Body of pancreas (tissue), 4 donors: ENCODE data around the gene KRT76. TPM values are rescaled to one million over a fixed set of nuclear protein-coding genes. Genes with fewer than 3 reads are reported as not detected.

Experiments
- ATAC-seq: fragments of 150-250 bp; one replicate; pipeline ENCODE4 v1.9.1; 2016
- DNase-seq, 4 donors: peaks; one replicate each; pipeline ENCODE4 v3.0.0-alpha.2; 2019
- H3K27ac ChIP-seq, 4 donors: fragments of 200-600 bp; sonication (generic); 1 replicate in 3 of 4; 2 replicates in 1 of 4; pipeline versions ENCODE4 v1.5.1 to v1.6.1; 2016 to 2019; ENCODE audit warnings: mild to moderate bottlenecking in 1 of 4, mixed read lengths in 1 of 4, moderate library complexity in 1 of 4
- H3K27me3 ChIP-seq, 2 donors: fragments of 200-600 bp; sonication (generic); one replicate each; pipeline ENCODE4 v1.6.0; 2016; ENCODE audit warnings: mild to moderate bottlenecking in 1 of 2
- H3K36me3 ChIP-seq, 2 donors: fragments of 200-600 bp; sonication (generic); replicated peaks in 1 of 2; 2 replicates each; pipeline ENCODE4 v1.5.1; 2016; ENCODE audit warnings: low read depth in 2 of 2; ENCODE audit not compliant: insufficient read depth in 1 of 2
- H3K4me1 ChIP-seq: fragments of 200-600 bp; sonication (generic); one replicate; pipeline ENCODE4 v1.6.0; 2016
- H3K4me3 ChIP-seq, 2 donors: fragments of 200-600 bp; sonication (generic); 1 replicate in 1 of 2; 2 replicates in 1 of 2; pipeline ENCODE4 v1.5.1; 2016 to 2019
- H3K9me3 ChIP-seq, 3 donors: fragments of 200-600 bp; sonication (generic); 1 replicate in 2 of 3; 2 replicates in 1 of 3; pipeline ENCODE4 v1.5.1; 2016
- CTCF ChIP-seq, 7 experiments: fragments of 450-650 bp in 4 of 7; fragments of 200-600 bp in 3 of 7; sonication (generic) in 3 of 7; IDR thresholded peaks; one replicate each; pipeline ENCODE4 v1.5.1; 2016 to 2019; ENCODE audit warnings: antibody characterized with exemption in 7 of 7
- POLR2A ChIP-seq, 3 donors: fragments of 450-650 bp; IDR thresholded peaks; one replicate each; pipeline ENCODE4 v1.6.1; 2016; ENCODE audit warnings: antibody characterized with exemption in 3 of 3, mild to moderate bottlenecking in 2 of 3
- WGBS, 2 donors: methylation state at CpG; one replicate each; pipeline ENCODE4 v1.1.5; 2017; 5-methylcytosine and 5-hydroxymethylcytosine counted together
- intact Hi-C: fragments of 100-400 bp; cut with DNase I; formaldehyde crosslinking; loops from one replicate; pipeline ENCODE4 v1.15.1; 2023
- total RNA-seq, 2 donors: library from RNA; depleted of rRNA; stranded (reverse); fragments of >200 nt; gene quantifications; one replicate each; pipeline ENCODE4 v1.1.0, GENCODE V29; 2016

KRT76 gene
- total RNA-seq, 2 donors from 2014 or later: not detected

- H3K9me3 ChIP-seq: no peaks in the 10 kb centered on the region
- H3K4me1 ChIP-seq: peaks cover 9% of the 10 kb centered on the region
- TF ChIP-seq CTCF (IDR thresholded peaks at IDR 0.05): no peak
- TF ChIP-seq POLR2A (IDR thresholded peaks at IDR 0.05): no peak
- no peaks in the 10 kb centered on the region for H3K27me3 ChIP-seq
- 75 to 90% methylated on average over 4 of the region's 4 CpGs for WGBS, 2 donors
- H3K4me3 ChIP-seq: no peak overlapping the region
- ATAC-seq (no peak), DNase-seq (no peak)
- H3K36me3 ChIP-seq: no peaks in the 10 kb centered on the region
- no peak overlapping the region for H3K27ac ChIP-seq
- intact Hi-C loops: no loop called here
Observed at GRCh38 chr12:52798003-52798670, 21.0 kb upstream of the KRT76 start.

- no peaks in the 10 kb centered on the region for H3K36me3 ChIP-seq
- TF ChIP-seq CTCF (IDR thresholded peaks at IDR 0.05): no peak
- TF ChIP-seq POLR2A (IDR thresholded peaks at IDR 0.05): no peak
- H3K27ac ChIP-seq: no peak overlapping the region
- DNase-seq (no peak), ATAC-seq (no peak)
- no peak overlapping the region for H3K4me3 ChIP-seq
- no peaks in the 10 kb centered on the region for H3K9me3 ChIP-seq
- intact Hi-C loops: no loop called here
- no peaks in the 10 kb centered on the region for H3K27me3 ChIP-seq
- H3K4me1 ChIP-seq: peaks cover 9% of the 10 kb centered on the region
Observed at GRCh38 chr12:52797529-52797894, 20.4 kb upstream of the KRT76 start.

GRCh38 chr12:52796839-52797528 lies 19.8 kb upstream of the KRT76 start:
- ATAC-seq: no peak
- no peak for TF ChIP-seq POLR2A (IDR thresholded peaks at IDR 0.05)
- TF ChIP-seq CTCF (IDR thresholded peaks at IDR 0.05): no peak
- 77 to 89% methylated on average over 3 of the region's 3 CpGs for WGBS, 2 donors
- no peaks in the 10 kb centered on the region for H3K27me3 ChIP-seq
- no peak overlapping the region for H3K4me3 ChIP-seq
- H3K9me3 ChIP-seq: no peaks in the 10 kb centered on the region
- H3K36me3 ChIP-seq: no peaks in the 10 kb centered on the region
- intact Hi-C loops: no loop called here
- H3K4me1 ChIP-seq: peaks cover 9% of the 10 kb centered on the region
- no peak for DNase-seq
- H3K27ac ChIP-seq: no peak overlapping the region

GRCh38 chr12:52796429-52796794 lies 19.3 kb upstream of the KRT76 start:
- H3K4me3 ChIP-seq: no peak overlapping the region
- no peak overlapping the region for H3K27ac ChIP-seq
- TF ChIP-seq POLR2A (IDR thresholded peaks at IDR 0.05) (no peak), CTCF (IDR thresholded peaks at IDR 0.05) (no peak)
- no peak for ATAC-seq
- H3K9me3 ChIP-seq: no peaks in the 10 kb centered on the region
- WGBS, 2 donors: 97 to 100% methylated on average over 3 of the region's 3 CpGs
- H3K36me3 ChIP-seq: no peaks in the 10 kb centered on the region
- peaks cover 9% of the 10 kb centered on the region for H3K4me1 ChIP-seq
- no peak for DNase-seq
- intact Hi-C loops: no loop called here
- H3K27me3 ChIP-seq: no peaks in the 10 kb centered on the region
